Measurements from ENCODE around the gene CTNND2. TPM values are rescaled to one million over a fixed set of nuclear protein-coding genes. Genes with fewer than 3 reads are reported as not detected.

The CTNND2 gene
- total RNA-seq, 1 experiment from 2014 or later, result 7.0 TPM

- Histone ChIP-seq H4K8ac (replicated peaks; ENCODE audit: insufficient read length, low read depth, low read length) (no peak overlapping the region), H2BK12ac (ENCODE audit: insufficient read length, low read depth, low read length) (no peak overlapping the region), H3K14ac (ENCODE audit: insufficient read depth, low read length) (no peak overlapping the region), H4K5ac (ENCODE audit: insufficient read length, low read depth, low read length) (no peak overlapping the region), H3T11ph (ENCODE audit: low read length) (no peak overlapping the region), H3K4me1 (ENCODE audit: insufficient read depth, low read length) (peaks cover 3% of the 10 kb centered on the region; the same call in 1 of the 2 replicates), H3K4ac (ENCODE audit: low read depth, low read length) (no peak overlapping the region), H2BK5ac (ENCODE audit: insufficient read length, low read length) (no peak overlapping the region), H3K9ac (ENCODE audit: extremely low read depth, insufficient read length, low read length) (no peak overlapping the region), H3K18ac (ENCODE audit: insufficient read length, low read depth, low read length) (no peak overlapping the region), H2BK15ac (ENCODE audit: low read depth, low read length) (no peak overlapping the region), H3K27me3 (ENCODE audit: insufficient read depth, low read length) (no peaks in the 10 kb centered on the region), H3K27ac (ENCODE audit: insufficient read length, low read depth, low read length) (no peak overlapping the region), H3K79me1 (ENCODE audit: insufficient read depth, low read depth, low read length, poor library complexity, severe bottlenecking) (no peaks in the 10 kb centered on the region), H3K56ac (ENCODE audit: insufficient read length, low read depth, low read length) (no peak overlapping the region), H4K91ac (ENCODE audit: insufficient read length, low read depth, low read length) (no peak overlapping the region), H3K9me3 (ENCODE audit: control insufficient read depth, low read depth, low read length) (no peaks in the 10 kb centered on the region), H2BK20ac (ENCODE audit: low read depth, low read length, poor library complexity, severe bottlenecking) (no peak overlapping the region), H3K79me2 (ENCODE audit: insufficient read depth, low read length) (no peaks in the 10 kb centered on the region), H2AFZ (ENCODE audit: low read length) (no peak overlapping the region), H2BK120ac (ENCODE audit: low read depth, low read length, poor library complexity, severe bottlenecking) (no peak overlapping the region), H3K23ac (ENCODE audit: insufficient read length, low read depth, low read length) (no peak overlapping the region), H3K4me2 (ENCODE audit: insufficient read depth, insufficient read length, low read length) (no peak overlapping the region), H3K23me2 (ENCODE audit: insufficient read length, low read depth, low read length, poor library complexity, severe bottlenecking) (no peaks in the 10 kb centered on the region), H2AK5ac (ENCODE audit: insufficient read length, low read length) (no peak overlapping the region), H4K20me1 (ENCODE audit: control insufficient read depth, insufficient read depth, insufficient read length) (no peaks in the 10 kb centered on the region)
- Mint-ChIP-seq H3K4me3 (no peak overlapping the region), H3K9me3 (no peaks in the 10 kb centered on the region), H3K36me3 (ENCODE audit: insufficient read depth in 1 of 3, low read depth in 3 of 3) (no peaks in the 10 kb centered on the region), H3K27ac (no peak overlapping the region), H3K27me3 (ENCODE audit: low read depth) (no peaks in the 10 kb centered on the region), H3K4me1 (no peaks in the 10 kb centered on the region)
- no peak for DNase-seq
- TF ChIP-seq, protein P1, sequence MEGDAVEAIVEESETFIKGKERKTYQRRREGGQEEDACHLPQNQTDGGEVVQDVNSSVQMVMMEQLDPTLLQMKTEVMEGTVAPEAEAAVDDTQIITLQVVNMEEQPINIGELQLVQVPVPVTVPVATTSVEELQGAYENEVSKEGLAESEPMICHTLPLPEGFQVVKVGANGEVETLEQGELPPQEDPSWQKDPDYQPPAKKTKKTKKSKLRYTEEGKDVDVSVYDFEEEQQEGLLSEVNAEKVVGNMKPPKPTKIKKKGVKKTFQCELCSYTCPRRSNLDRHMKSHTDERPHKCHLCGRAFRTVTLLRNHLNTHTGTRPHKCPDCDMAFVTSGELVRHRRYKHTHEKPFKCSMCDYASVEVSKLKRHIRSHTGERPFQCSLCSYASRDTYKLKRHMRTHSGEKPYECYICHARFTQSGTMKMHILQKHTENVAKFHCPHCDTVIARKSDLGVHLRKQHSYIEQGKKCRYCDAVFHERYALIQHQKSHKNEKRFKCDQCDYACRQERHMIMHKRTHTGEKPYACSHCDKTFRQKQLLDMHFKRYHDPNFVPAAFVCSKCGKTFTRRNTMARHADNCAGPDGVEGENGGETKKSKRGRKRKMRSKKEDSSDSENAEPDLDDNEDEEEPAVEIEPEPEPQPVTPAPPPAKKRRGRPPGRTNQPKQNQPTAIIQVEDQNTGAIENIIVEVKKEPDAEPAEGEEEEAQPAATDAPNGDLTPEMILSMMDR (conservative IDR thresholded peaks at IDR 0.05), result no peak
Observed at GRCh38 chr5:11853140-11853539, 51.1 kb downstream of the CTNND2 start.
